GM18873 (cell line): Measurements from ENCODE around the gene SLIT3.

Source experiments
- ATAC-seq: cut with Tn5 transposase; IDR thresholded peaks from one replicate; pipeline ENCODE4 v1.9.1; 2021; ENCODE audit warnings: mild to moderate bottlenecking, moderate library complexity, moderate number of reproducible peaks; ENCODE audit not compliant: unreplicated experiment, low FRiP score

Gene SLIT3

GRCh38 chr5:169272731-169273427 lies 28.1 kb downstream of the SLIT3 start:
- ATAC-seq = no peak

GRCh38 chr5:169272111-169272510 lies 28.8 kb downstream of the SLIT3 start:
- no peak for ATAC-seq

GRCh38 chr5:169270827-169271226 lies 30.1 kb downstream of the SLIT3 start:
- ATAC-seq = no peak

GRCh38 chr5:169268019-169268418 lies 32.9 kb downstream of the SLIT3 start:
- no peak for ATAC-seq

- ATAC-seq = no peak
These were observed 35.1 kb downstream of the SLIT3 start for GRCh38 chr5:169265888-169266287.

GRCh38 chr5:169263591-169263990 lies 37.3 kb downstream of the SLIT3 start:
- ATAC-seq = no peak

- no peak for ATAC-seq
These were observed 39.9 kb downstream of the SLIT3 start for GRCh38 chr5:169260896-169261569.

- ATAC-seq = no peak
These were observed 42.5 kb downstream of the SLIT3 start for GRCh38 chr5:169258372-169259000.

GRCh38 chr5:169256191-169256590 lies 44.7 kb downstream of the SLIT3 start:
- no peak for ATAC-seq

- no peak for ATAC-seq
These were observed 47.9 kb downstream of the SLIT3 start for GRCh38 chr5:169253071-169253470.

GRCh38 chr5:169251333-169252084 lies 49.4 kb downstream of the SLIT3 start:
- no peak for ATAC-seq

GRCh38 chr5:169250887-169251286 lies 50.1 kb downstream of the SLIT3 start:
- no peak for ATAC-seq

GRCh38 chr5:169248996-169249395 lies 51.9 kb downstream of the SLIT3 start:
- no peak for ATAC-seq

GRCh38 chr5:169248550-169248949 lies 52.4 kb downstream of the SLIT3 start:
- ATAC-seq = no peak

- ATAC-seq = no peak
These were observed 56.1 kb downstream of the SLIT3 start for GRCh38 chr5:169244812-169245211.

- no peak for ATAC-seq
These were observed 57.1 kb downstream of the SLIT3 start for GRCh38 chr5:169243651-169244422.

GRCh38 chr5:169242849-169243186 lies 58.1 kb downstream of the SLIT3 start:
- ATAC-seq = no peak

- no peak for ATAC-seq
These were observed 58.6 kb downstream of the SLIT3 start for GRCh38 chr5:169242175-169242848.

GRCh38 chr5:169229342-169229892 lies 71.5 kb downstream of the SLIT3 start:
- no peak for ATAC-seq

GRCh38 chr5:169226895-169227294 lies 74.0 kb downstream of the SLIT3 start:
- no peak for ATAC-seq
